DMS153 (cell line): ENCODE results near the gene RASGRF1.
A peak's percentile ranks its signal among the peaks of the same experiment; 100 is the strongest.
"Not testable (repeated sequence)": the region's sequence is repeated elsewhere in the genome, so short reads cannot be mapped to it uniquely, and the experiment has no call there.

Source experiments
- DNase-seq: peaks from one replicate; lab custom pipeline; 2025; lab: John Stamatoyannopoulos, UW

The RASGRF1 gene

DNA sequence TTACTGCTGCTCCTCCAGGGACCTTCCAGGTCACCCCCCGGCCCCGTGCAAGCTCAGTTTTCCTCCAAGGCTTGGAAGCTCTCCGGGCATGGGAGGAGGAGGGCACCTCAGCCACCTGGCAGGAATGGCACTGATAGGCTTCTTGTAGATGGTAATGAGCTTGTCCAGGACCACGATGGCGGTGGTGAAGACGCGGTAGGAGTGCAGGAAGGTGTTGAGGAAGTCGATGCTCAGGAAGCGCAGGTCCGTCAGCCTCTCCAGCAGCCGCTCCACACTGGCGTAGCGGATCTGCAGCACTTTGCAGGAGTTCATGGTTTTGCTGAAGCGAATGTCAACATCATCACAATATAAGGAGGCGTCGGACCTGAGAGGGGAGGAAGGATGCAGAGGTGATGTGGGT, 84.5 kb downstream of the RASGRF1 start:
- no peak for DNase-seq

DNA sequence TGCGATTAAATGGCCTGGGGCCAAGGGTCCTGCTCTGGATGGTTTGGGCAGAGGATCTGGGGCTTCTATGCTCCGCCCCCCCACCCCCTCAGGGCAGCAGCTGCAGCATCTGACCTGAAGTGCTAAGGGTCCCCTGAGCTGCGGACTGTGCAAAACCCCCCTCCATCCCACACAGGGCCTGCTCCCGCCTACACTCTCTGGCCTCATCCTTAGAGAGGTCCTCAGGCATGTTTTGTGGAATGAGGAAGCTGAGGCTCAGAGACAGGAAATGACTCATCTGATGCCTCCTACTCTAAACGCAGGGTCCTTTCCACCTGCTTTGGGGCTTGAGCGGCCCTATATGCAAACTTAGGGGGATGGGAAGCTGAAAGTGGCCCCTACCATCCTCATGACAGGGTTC, 86.2 kb downstream of the RASGRF1 start:
- peak; percentile 6 for DNase-seq

DNA sequence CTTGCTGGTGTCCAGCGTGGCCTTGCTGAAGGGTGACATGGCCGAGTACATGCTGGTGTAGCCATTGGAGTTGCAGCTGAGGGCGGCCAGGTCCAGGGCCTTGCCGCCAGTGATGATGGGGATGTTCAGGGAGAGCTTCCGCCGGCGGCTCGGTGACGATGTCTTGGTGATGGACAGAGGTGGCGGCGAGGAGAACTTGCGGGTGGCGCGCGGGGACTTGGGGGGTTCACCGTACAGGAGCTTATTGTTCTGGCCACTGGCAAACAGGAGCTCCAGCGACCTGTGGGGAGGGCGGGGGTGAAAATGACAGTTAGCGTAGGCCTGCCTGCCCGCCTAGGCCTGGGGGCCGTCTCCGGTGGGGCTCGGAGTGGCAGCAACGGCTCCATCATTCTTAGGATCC, 86.7 kb downstream of the RASGRF1 start:
- no peak for DNase-seq

DNA sequence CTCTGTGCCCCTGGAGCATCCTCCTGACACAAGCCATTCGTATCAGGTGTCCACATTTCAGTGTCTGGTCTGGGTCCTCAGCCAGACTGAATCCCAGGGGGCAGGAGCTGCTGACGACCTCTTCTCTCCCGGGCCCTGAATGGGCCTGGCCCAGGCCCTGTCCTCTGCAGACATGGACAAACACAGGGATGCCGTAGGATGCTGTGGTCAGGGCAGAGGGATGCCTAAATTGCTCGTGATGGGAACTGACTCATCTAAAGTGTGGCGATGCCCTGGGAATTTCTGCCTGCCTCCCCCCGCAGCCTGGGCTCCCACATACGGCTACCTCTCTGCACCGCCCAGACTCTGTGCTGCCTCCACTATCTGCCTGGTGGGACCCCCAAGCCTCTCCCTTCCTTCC, 87.3 kb downstream of the RASGRF1 start:
- no peak for DNase-seq

DNA sequence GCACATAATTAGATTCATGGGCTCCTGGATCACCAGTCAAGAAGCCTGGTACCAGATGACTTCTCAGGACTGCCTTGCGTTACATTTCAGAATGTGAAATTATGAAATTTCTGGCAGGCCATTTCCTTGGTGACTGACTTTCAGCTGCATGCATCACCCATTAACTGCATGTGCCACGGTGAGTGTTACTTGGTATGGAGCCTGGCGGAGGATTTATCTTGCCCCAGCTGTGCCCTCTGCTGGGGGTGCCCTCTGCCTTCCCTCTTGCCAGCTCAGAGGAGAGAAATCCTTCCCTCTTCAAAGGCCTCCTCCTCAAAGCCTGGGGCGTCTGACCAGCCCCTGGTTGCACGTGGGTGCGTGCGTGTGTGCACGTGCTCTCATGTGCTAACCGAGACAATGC, 88.0 kb downstream of the RASGRF1 start:
- DNase-seq, result no peak

DNA sequence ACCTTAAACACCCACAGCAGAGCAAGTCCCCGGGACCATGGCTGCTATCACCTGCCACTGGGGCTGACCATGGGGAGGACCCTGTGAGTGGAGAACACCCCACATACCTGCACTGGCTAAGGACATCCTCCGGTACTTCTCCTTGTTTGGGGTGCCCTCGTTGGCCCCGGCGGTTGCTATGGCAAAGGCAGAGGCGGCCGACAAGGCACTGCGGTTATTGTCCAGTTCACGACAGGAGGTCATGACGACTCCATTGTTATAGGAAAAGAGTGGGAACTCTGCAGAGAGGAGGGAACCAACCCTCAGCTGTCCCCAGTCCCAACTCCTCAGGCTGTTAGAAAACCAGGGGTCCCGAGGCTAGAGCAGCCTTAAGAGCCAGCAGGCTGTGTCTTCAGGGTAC, 90.9 kb downstream of the RASGRF1 start:
- DNase-seq, result no peak

DNA sequence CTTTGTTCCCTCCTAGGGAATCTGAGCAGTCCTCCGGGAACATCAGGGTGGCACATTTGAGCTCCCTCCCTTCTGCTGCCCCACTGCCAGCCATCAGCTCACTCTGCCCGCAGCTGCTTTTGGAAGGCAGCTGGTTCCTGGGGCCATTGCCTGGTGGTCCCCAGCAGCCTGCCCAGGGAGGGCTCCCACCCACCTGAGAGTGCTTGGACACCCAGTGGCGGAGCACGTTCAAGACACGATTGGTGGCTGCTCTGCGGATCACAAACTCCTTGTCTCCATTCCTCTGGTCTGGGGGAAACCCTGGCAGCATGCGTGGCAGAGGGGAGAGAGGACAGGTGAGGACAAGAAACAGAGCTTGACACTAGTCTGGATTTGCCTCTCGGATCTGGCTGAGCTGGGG, 92.1 kb downstream of the RASGRF1 start:
- DNase-seq, result no peak

DNA sequence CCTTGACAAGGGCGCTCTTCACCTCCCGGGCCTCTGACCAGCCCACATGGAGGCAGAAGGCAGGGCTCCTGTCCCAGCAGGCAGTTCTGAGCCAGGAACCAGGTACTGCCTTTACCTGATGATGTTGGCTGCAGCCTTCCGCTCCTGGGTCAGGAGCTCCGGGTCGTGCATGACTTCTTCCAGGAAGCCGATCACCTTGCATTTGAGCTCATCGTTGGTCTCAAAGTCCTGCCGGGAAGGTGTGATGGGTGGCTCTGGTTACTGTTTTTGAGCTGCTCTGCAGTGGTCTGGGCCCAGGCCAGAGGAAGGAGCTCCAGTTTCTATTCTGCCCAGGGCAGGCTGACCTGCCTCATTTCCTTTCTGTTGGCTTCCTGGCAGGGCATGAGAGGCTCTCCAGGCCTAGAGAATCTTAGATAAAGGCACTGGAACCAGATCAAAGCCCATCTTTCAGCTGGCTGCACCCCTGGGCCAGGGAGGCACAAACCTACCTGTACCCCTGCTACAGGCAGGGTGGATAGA, 92.5 kb downstream of the RASGRF1 start:
- DNase-seq, result no peak

DNA sequence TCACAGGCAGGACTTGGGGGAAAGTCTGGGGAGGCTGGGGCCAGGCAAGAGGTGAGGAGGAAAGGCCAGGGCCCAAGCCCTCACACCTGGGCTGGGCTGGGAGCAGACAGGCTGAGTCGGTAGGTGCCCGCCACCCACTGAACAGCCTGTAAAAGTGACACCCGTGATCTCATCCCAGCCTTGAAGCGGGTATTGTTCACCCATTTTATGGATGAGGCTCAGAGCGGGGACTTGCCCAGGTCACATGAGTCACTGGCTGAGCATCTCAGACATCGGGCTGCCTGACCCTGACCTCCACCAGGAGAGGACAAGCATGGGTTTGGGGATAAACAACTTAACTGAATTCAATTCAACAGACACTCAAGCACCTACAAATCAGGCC, 93.7 kb downstream of the RASGRF1 start:
- DNase-seq, result no peak

DNA sequence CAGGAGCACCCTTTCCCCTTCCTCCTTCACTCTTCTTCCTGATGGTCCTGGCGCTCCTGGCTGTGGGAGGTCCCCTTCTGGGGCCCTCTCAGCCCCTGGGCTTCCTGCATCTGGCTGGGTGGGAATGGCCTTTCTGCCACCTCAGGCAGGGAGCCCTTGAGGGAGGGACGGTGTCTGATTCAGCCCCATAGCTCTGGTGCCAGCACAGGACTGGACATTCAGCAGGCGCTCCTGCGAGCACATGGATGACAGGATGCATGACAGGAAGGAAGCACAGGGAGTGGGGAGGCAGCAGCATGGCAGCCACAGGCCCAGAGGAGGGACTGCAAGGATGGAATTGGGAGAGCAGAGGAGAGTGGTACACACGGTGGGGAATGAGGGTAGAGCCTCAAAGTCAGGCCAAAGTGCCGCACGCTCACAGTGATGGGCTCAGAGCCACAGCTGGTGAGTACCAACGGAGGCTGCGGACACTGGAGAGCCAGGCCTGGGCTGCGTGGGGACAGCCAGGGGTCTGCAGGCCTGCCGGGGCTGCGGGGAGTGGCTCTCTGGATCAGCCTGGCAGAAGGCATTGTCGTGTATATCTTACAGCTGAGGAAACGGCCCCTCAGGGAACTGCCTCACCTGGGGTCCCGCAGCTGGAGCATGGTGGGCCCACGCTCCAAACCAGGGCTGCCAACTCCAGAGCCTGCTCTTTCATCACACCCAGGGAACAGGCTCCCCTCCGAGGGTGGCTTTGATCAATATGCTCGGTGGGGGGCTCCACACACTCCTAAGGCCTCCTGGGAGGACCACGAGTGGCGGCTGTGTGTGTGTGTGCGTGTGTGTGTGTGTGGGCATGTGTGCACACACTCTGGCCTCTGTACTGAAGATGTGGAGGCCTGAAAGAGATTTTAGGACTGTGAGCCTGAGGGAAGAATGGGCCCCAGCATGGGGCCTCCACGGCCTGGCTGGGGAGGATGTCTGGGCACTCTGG, 94.4 kb downstream of the RASGRF1 start:
- no peak for DNase-seq

DNA sequence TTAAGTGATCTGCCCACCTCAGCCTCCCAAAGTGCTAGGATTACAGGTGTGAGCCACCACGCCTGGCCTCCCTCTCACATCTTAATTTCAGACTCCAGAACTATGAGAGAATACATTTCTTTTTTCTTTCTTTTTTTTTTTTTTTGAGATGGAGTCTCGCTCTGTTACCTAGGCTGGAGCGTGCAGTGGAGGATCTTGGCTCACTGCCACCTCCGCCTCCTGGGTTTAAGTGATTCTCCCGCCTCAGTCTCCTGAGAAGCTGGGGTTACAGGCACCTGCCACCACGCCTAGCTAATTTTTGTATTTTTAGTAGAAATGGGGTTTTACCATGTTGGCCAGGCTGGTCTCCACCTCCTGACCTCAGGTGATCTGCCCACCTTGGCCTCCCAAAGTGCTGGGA, 95.4 kb downstream of the RASGRF1 start:
- DNase-seq, result not testable (repeated sequence)

DNA sequence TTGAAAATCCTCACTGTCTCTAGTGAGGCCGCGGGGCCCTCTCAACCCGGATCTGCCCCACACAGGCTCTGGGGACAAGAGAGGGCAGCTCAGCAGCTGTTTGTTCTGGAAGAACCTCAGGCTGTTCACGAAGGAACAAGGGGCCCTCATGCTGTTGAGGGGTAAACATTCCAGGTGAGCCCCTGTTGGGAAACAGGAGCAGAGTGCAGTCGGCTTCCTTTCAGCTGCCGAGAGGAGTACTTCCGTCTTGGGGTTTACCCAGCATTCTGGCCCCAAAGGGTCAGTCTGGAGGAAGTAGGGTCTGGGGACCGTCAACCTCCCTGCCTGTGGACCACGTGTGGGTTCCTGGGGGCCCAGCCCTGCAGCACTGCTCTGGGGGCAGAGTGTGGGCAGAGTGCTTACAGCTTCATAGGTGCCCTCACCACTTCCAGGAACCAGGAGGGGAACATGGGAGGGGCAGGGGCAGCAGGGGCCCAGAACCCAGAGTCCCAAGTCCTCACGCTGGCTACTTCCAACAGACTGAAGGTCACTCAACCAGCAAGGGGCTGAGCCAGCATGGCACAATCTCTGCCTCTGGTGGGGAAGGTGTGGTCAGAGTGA, 96.5 kb downstream of the RASGRF1 start:
- DNase-seq, result no peak

DNA sequence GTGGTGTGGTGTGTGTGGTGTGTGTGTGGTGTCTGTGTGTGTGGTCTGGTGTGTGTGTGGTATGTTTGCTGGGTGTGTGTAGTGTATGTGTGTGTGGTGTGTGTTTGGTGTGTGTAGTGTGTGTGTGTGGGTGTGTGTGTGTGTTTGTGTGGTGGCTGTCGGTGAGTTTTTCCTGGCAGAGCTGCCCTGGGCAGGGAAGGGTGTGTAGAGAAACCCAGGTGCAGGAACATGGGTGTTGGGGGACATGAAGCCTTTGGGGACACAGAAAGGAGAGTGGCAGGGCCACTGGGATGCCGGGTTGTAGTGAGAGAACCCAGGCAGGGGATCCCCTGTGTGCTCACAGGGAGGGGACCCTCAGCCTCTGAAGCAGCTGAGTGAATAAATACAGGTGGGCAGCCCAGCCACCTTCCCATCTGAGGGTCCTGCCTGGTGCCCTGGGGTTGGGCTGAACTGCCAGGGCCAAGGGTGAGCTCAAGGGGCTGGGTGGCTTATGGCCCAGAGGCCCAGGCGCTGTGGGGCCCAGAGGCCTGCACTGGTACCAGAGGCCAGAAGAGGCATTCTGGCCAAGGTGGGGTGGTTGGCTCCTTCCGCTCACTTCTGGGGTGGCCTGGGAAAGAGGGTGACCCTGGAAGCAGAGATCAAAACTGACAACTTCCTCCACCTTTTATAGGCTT, 97.2 kb downstream of the RASGRF1 start:
- no peak for DNase-seq

DNA sequence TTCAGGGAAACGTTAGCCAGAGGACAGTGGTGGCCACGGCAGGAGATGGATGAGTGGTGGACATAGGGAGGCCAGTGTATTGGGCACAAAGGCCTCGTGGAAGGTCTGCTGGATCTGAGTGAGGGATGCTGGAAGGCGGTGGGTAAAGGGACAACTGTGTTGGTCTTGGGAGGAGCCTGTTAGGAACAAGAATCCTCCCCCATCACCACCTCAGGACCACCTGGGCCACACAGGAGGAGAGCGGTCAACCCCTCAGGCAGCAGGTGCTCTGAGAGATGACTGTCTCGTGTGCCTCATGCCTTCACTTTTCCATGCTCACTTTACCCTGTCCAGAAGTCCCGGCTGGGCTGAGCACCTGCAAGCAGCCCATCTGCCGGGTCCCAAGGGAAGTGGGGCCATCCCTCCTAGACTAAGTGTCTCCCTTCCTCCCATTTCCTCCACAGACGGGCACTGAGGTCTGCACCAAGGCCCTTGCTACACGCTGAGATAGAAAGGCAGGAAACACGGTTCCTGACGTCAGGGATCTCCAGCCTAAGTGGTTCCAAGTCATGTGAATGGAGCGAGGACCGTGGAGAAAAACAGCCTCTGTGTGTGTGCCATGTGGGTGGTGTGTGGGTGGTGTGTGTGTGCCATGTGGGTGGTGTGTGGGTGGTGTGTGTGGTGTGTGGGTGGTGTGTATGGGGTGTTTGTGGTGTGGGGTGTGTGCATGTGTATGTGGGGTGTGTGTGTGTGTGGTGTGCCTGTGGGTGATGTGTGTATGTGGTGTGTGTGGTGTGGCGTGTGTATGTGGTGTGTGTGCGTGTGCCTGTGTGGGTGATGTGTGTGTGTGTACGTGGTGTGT, 97.9 kb downstream of the RASGRF1 start:
- no peak for DNase-seq

DNA sequence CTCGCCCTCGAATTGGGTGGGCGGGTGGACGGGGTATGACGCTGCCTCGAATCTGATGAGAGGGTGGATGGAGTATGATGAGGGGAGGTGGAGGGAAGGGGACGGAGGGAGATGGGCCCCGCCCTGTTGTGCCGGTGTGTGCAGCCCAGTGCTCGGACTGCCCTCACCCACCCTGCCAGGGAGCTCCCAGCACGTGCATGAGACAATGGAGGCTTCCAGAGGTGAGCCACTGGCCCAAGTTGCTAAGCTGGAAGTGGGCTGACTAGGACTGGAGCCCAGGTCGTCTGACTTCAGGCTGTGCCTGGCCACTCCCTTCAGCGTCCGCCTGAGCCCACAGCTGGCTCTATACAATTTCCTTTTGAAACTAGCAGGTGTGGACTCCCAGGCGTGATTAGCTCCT, 98.7 kb downstream of the RASGRF1 start:
- no peak for DNase-seq

DNA sequence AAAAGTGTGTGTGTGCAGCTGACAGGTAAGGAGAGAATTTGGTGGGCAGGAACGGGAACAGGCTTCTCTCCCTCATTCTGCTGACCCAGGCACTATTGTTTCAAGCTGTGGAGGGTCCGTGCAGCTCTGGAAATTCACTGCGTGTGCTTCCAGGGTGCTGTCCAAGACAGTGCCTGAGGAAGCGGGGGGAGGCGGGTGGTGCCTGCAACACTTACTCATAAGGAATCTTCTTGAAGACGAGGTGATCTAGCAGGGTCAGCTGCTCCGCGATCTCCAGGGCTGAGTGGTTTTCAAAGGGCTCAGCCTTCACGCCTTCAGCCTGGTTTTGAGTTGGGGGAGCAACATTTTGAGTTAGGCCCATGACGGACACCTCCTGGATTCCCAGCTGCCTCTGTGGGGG, 99.1 kb downstream of the RASGRF1 start:
- no peak for DNase-seq

DNA sequence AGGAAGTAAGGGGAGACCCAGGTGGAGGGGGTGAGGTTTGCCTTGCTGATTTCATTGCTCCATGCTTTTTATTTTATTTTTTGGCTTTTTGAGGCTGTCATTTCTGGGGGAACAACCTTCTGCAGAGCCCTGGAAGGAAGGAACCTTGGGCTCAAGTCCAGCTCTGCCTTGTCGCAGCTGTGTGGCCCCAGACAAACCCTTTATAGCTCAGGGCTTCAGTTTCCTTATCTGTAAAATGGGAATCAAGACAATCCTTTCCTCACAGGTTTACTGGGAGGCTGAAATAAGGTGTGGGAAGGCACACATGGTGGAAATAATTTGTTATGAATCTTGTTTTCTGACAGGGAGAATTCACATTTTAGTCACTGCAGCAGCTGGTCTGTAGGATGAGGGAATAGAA, 100.3 kb downstream of the RASGRF1 start:
- no peak for DNase-seq

DNA sequence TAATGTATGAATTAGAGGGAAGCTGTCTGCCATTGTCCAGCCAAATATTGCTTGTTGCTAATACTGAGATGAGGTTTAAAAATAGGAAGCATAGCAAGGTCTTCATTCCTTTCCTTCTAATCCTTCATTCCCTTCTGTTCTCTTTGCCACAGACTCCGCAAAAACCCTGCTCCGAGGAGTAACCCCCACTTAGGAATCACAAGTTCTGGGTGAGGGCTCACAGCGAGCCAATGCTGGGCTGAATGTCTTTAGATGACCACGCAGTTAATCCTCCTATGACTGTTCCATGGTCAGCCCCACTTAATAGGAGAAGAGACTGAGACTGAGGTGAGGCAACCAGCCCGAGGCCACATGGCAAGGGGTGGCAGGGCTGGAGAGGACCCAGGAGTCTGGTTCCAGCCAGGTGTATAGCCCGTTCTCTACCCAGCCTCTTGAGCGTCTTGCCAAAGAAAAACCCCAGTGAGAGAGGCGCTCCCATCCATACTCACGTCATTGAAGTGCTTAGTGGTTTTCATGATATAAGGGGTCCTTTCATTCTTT, 100.8 kb downstream of the RASGRF1 start:
- DNase-seq, result no peak

DNA sequence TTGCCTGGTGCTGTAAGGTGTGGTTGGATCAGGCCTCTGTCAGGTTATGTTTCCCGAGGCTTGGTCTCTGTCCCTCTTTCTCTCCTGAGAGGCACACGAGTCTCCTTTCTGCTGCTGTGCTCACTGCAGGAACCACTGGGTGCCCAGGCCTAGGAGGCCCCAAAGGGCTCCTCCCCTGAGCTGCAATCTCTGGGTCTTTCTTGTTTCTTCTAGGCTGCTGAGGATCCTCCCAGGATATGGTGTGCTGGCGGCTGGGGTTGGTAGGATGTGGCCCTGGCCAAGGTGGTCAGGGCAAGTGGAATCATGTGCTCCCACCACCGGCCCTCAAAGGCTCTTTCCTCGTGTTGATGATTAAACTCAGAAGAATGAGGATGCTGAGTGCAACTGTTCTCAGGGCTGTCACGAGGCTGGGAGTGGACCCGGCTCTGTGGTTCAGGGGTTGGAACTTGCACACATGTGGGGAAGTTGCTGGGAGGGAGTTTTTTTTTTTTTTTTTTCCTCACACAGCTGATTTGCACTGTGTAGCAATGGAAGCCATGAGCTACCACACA, 102.1 kb downstream of the RASGRF1 start:
- no peak for DNase-seq

DNA sequence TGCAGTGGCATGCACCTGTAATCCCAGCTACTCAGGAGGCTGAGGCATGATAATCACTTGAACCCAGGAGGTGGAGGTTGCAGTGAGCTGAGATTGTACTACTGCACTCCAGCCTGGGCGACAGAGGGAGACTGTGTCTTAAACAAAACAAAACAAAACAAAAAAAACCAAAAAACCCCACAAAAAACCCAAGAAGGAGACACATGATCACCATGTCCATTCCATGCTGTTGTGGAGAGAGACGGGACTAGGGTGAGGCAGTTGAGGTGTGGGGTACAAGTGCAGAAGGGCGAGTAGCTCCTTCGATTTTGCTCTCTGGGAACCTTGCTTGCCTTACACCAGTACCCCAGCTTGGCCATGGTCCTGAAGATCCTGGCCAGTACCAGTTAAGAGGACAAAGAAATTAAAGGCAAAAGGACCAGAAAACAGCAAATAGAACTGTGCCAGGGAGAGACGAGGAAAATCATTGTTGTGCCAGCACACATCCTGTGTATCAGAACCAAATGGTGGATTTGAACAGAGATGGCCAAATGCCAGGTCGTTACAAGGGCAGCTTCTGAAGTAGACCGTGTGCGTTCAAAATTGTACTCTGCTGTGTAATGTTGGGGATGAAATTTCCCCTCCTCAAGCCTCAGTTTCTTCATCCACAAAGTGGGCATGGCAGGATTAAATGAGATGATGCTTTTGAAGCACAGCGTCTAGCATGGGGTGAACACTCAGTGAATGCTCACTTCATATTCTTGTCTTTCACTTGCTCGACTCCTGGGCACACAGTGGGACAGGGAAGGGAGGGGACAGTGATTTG, 102.8 kb downstream of the RASGRF1 start:
- DNase-seq, result no peak
